GM23248 (cell line): ENCODE results near the gene GPR27. TPM values are rescaled to one million over a fixed set of nuclear protein-coding genes. Genes with fewer than 3 reads are reported as not detected.

ENCODE experiments used
- DNase-seq: peaks from one replicate; pipeline ENCODE4 v3.0.0-alpha.2; 2015
- H2AFZ ChIP-seq: fragments of 200-600 bp; sonication (generic); 2 replicates; pipeline ENCODE4 v1.6.1; 2016; ENCODE audit warnings: antibody characterized with exemption
- H3F3A ChIP-seq: fragments of 200-600 bp; sonication (generic); 2 replicates; pipeline ENCODE4 v1.6.1; 2016; ENCODE audit warnings: mild to moderate bottlenecking, antibody characterized with exemption, mixed run types; ENCODE audit not compliant: insufficient read depth
- H3K27ac ChIP-seq: fragments of 200-600 bp; sonication (generic); 2 replicates; pipeline ENCODE4 v1.5.1; 2016; ENCODE audit warnings: mild to moderate bottlenecking
- H3K27me3 ChIP-seq: fragments of 200-600 bp; sonication (generic); replicated peaks from 2 replicates; pipeline ENCODE4 v1.6.1; 2016; ENCODE audit warnings: mild to moderate bottlenecking; ENCODE audit not compliant: insufficient read depth
- H3K36me3 ChIP-seq: fragments of 200-600 bp; sonication (generic); 2 replicates; pipeline ENCODE4 v1.6.1; 2016; ENCODE audit warnings: low read depth, mild to moderate bottlenecking
- H3K4me1 ChIP-seq: fragments of 200-600 bp; sonication (generic); 2 replicates; pipeline ENCODE4 v1.6.1; 2016; ENCODE audit warnings: mild to moderate bottlenecking; ENCODE audit not compliant: insufficient read depth
- H3K4me2 ChIP-seq: fragments of 200-600 bp; sonication (generic); one replicate; pipeline ENCODE4 v1.6.1; 2016; ENCODE audit warnings: mild to moderate bottlenecking; ENCODE audit not compliant: unreplicated experiment
- H3K4me3 ChIP-seq: fragments of 200-600 bp; sonication (generic); 2 replicates; pipeline ENCODE4 v1.5.1; 2016; ENCODE audit warnings: mild to moderate bottlenecking
- H3K79me2 ChIP-seq: fragments of 200-600 bp; sonication (generic); 2 replicates; pipeline ENCODE4 v1.6.1; 2016; ENCODE audit warnings: mild to moderate bottlenecking; ENCODE audit not compliant: insufficient read depth
- H3K9ac ChIP-seq: fragments of 200-600 bp; sonication (generic); 2 replicates; pipeline ENCODE4 v1.6.1; 2016; ENCODE audit warnings: mild to moderate bottlenecking
- H3K9me2 ChIP-seq: fragments of 200-600 bp; sonication (generic); 2 replicates; pipeline ENCODE4 v1.6.1; 2016; ENCODE audit warnings: mixed run types, mild to moderate bottlenecking, moderate library complexity; ENCODE audit not compliant: insufficient read depth
- H3K9me3 ChIP-seq: fragments of 200-600 bp; sonication (generic); one replicate; pipeline ENCODE4 v1.6.1; 2017; ENCODE audit warnings: low read depth
- H4K20me1 ChIP-seq: fragments of 200-600 bp; sonication (generic); 2 replicates; pipeline ENCODE4 v1.6.0; 2016; ENCODE audit not compliant: insufficient read depth
- EZH2 ChIP-seq: fragments of 200-600 bp; sonication (generic); IDR thresholded peaks from 2 replicates; pipeline ENCODE4 v1.6.1; 2018; ENCODE audit warnings: antibody characterized with exemption, mild to moderate bottlenecking; ENCODE audit not compliant: insufficient read depth, poor library complexity, severe bottlenecking
- EZH2phosphoT487 ChIP-seq: fragments of 200-600 bp; sonication (generic); IDR thresholded peaks from 2 replicates; pipeline ENCODE4 v1.6.1; 2018; ENCODE audit warnings: antibody characterized with exemption, moderate library complexity, mild to moderate bottlenecking, low read depth; ENCODE audit not compliant: insufficient read depth
- WGBS, 2 experiments: methylation state at CpG; one replicate each; pipeline ENCODE4 v1.1.6; 2015 to 2017; ENCODE audit warnings: low lambda C conversion rate in 2 of 2, low coverage in 1 of 2; ENCODE audit errors: missing lambda C conversion rate in 2 of 2; 5-methylcytosine and 5-hydroxymethylcytosine counted together
- in situ Hi-C: fragments of 300-500 bp; cut with MboI; formaldehyde crosslinking; loops from 2 replicates; pipeline ENCODE4 v1.15.0; 2020
- polyA plus RNA-seq: library from polyadenylated mRNA; unstranded; fragments of >200 nt; fragmentation: Nextera tagmentation; extraction: Ambion mirVana; gene quantifications from 2 replicates; pipeline ENCODE4 v1.2.1, GENCODE V29; 2016
- total RNA-seq: library from RNA; depleted of rRNA; stranded (reverse); fragments of >200 nt; shearing (Covaris generic); gene quantifications from 2 replicates; pipeline ENCODE4 v1.2.3, GENCODE V29; 2014

GPR27 gene
- total and polyA plus RNA-seq, 2 experiments from 2014 or later = not detected

- H2AFZ ChIP-seq = no peak overlapping the region
- H3K79me2 ChIP-seq = no peaks in the 10 kb centered on the region
- H3K36me3 ChIP-seq = no peaks in the 10 kb centered on the region
- in situ Hi-C loops = no loop called here
- no peaks in the 10 kb centered on the region for H3K4me1 ChIP-seq
- H3K27ac ChIP-seq = no peak overlapping the region
- 77 to 86% methylated on average over 3 of the region's 3 CpGs for WGBS, 2 experiments
- H3F3A ChIP-seq = no peaks in the 10 kb centered on the region
- no peaks in the 10 kb centered on the region for H3K9me3 ChIP-seq
- no peak overlapping the region for H3K4me3 ChIP-seq
- TF ChIP-seq EZH2 (no peak), EZH2phosphoT487 (no peak)
- DNase-seq = no peak
- H3K9ac ChIP-seq = no peak overlapping the region
- H4K20me1 ChIP-seq = no peaks in the 10 kb centered on the region
- H3K9me2 ChIP-seq = no peaks in the 10 kb centered on the region
- peaks cover 48% of the 10 kb centered on the region for H3K27me3 ChIP-seq
- H3K4me2 ChIP-seq = no peak overlapping the region
Measured at GRCh38 chr3:71778353-71778752, 24.7 kb downstream of the GPR27 start.

DNA sequence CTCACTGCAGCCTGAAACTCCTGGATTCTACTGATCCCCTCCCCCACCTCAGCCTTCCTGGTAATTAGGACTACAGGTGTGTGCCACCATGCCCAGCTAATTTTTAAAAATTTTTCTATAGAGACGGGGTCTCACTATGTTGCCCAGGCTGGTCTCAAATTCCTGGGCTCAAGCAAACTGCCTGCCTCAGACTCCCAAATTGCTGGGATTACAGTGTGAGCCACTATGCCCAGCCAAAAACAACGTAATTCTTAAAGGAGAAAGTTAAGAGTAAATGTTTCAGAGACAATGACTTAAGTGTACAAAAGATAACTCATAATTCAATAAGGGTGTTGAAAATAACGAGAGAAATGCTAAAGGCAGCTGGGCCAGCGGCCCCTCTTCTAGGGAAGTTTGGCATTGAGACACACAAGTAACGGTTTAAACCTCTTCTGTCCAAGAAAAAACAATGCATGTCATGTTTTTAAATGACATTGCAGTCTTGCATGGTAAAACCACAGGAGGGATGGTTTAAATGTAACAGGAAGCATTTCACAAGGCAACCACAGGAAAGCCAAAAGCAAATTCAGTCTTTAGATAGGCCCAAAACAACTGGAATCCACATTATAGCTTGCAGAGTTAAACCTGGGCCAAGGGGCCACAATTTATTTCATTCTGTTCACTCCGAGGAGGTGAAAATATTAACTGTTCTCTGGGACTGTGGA, 26.2 kb downstream of the GPR27 start:
- no peak overlapping the region for H3K4me3 ChIP-seq
- in situ Hi-C loops = no loop called here
- H3K9me2 ChIP-seq = no peaks in the 10 kb centered on the region
- no peak for DNase-seq
- no peaks in the 10 kb centered on the region for H3K9me3 ChIP-seq
- H3F3A ChIP-seq = no peaks in the 10 kb centered on the region
- no peaks in the 10 kb centered on the region for H3K79me2 ChIP-seq
- no peaks in the 10 kb centered on the region for H3K4me1 ChIP-seq
- H3K4me2 ChIP-seq = no peak overlapping the region
- H3K36me3 ChIP-seq = no peaks in the 10 kb centered on the region
- no peaks in the 10 kb centered on the region for H4K20me1 ChIP-seq
- H3K27me3 ChIP-seq = peaks cover 63% of the 10 kb centered on the region
- no peak overlapping the region for H2AFZ ChIP-seq
- 45 to 48% methylated on average over 6 of the region's 6 CpGs for WGBS, 2 experiments
- no peak overlapping the region for H3K9ac ChIP-seq
- no peak overlapping the region for H3K27ac ChIP-seq
- no peak for TF ChIP-seq EZH2phosphoT487
- TF ChIP-seq EZH2 = no peak

GRCh38 chr3:71780430-71780829, 26.8 kb downstream of the GPR27 start:
- WGBS, 2 experiments = 57 to 72% methylated on average over 4 of the region's 4 CpGs

GRCh38 chr3:71783152-71783551, 29.5 kb downstream of the GPR27 start:
- WGBS, 2 experiments = 11 to 18% methylated on average over 1 of the region's 1 CpG
- Histone ChIP-seq H3K27ac (no peak overlapping the region), H3K4me1 (no peaks in the 10 kb centered on the region), H3K9ac (no peak overlapping the region), H3F3A (no peaks in the 10 kb centered on the region), H3K4me2 (no peak overlapping the region), H3K36me3 (no peaks in the 10 kb centered on the region), H3K4me3 (no peak overlapping the region), H3K9me3 (no peaks in the 10 kb centered on the region), H3K27me3 (peaks cover 90% of the 10 kb centered on the region), H3K9me2 (no peaks in the 10 kb centered on the region), H3K79me2 (no peaks in the 10 kb centered on the region), H2AFZ (no peak overlapping the region), H4K20me1 (no peaks in the 10 kb centered on the region)
- in situ Hi-C loops = no loop called here
- no peak for DNase-seq
- TF ChIP-seq EZH2 (no peak), EZH2phosphoT487 (no peak)

More at GRCh38 chr3:71780430-71780829, 26.8 kb downstream of the GPR27 start:
- no peaks in the 10 kb centered on the region for H3K9me2 ChIP-seq
- no peaks in the 10 kb centered on the region for H3K4me1 ChIP-seq
- no peak overlapping the region for H3K4me3 ChIP-seq
- in situ Hi-C loops = no loop called here
- no peaks in the 10 kb centered on the region for H3K36me3 ChIP-seq
- H3K9me3 ChIP-seq = no peaks in the 10 kb centered on the region
- TF ChIP-seq EZH2phosphoT487 (no peak), EZH2 (no peak)
- H3K27me3 ChIP-seq = peaks cover 65% of the 10 kb centered on the region
- H3F3A ChIP-seq = no peaks in the 10 kb centered on the region
- DNase-seq = no peak
- no peak overlapping the region for H3K9ac ChIP-seq
- no peaks in the 10 kb centered on the region for H4K20me1 ChIP-seq
- no peak overlapping the region for H3K27ac ChIP-seq
- H2AFZ ChIP-seq = no peak overlapping the region
- H3K79me2 ChIP-seq = no peaks in the 10 kb centered on the region
- H3K4me2 ChIP-seq = no peak overlapping the region
